Putamen (tissue), 1 donor: Measurements from ENCODE around the gene C6orf132.
A peak's percentile ranks its signal among the peaks of the same experiment; 100 is the strongest.
"Not testable (repeated sequence)": the region's sequence is repeated elsewhere in the genome, so short reads cannot be mapped to it uniquely, and the experiment has no call there.

Experiments used
- DNase-seq: peaks from one replicate; pipeline ENCODE4 v3.0.0-alpha.2; 2016; ENCODE audit warnings: low spot score

C6orf132 gene, protein sequence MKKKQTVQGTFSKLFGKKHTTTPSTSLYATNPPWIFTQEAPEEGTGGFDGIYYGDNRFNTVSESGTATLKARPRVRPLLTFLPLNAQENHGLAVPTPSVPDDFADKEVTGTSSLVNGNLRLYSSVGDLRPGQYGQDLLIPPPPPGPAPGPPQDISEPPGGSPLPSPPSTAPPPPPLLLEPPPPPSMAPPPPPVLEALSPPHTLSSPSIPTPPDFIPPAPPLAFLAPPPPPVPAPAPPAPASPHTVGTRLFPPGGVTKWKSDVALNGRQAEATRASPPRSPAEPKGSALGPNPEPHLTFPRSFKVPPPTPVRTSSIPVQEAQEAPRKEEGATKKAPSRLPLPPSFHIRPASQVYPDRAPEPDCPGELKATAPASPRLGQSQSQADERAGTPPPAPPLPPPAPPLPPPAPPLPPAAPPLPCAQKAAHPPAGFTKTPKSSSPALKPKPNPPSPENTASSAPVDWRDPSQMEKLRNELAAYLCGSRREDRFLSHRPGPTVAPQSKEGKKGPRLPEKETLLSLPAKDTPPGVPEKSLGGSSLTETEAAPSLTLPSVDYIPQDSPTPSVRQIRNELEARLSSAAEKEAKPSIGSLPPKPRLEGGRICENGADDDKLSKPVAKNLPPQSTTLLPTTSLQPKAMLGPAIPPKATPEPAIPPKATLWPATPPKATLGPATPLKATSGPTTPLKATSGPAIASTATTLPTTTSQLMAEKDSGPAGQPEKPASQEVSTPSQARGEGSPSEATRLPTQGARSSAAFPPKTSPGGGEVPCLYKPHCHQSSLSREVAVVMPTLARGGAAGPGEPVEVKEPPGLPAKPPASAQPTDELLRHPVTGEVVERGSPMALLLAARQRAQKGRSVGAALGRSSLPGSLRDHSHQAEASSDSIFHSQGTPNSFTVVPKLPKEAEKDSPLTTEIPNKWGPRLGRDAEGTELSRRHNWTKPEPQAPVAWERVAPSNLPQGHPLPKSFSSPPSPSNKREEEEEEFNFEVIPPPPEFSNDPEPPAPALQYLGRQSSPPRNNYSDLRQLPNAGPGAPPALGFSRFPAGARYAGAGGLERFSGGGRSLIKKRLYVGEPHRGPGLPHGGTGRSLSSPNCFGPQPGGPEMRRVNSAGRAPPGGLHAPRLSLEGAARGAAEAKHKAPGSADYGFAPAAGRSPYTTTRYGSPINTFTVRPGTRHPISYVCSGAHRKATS

DNA sequence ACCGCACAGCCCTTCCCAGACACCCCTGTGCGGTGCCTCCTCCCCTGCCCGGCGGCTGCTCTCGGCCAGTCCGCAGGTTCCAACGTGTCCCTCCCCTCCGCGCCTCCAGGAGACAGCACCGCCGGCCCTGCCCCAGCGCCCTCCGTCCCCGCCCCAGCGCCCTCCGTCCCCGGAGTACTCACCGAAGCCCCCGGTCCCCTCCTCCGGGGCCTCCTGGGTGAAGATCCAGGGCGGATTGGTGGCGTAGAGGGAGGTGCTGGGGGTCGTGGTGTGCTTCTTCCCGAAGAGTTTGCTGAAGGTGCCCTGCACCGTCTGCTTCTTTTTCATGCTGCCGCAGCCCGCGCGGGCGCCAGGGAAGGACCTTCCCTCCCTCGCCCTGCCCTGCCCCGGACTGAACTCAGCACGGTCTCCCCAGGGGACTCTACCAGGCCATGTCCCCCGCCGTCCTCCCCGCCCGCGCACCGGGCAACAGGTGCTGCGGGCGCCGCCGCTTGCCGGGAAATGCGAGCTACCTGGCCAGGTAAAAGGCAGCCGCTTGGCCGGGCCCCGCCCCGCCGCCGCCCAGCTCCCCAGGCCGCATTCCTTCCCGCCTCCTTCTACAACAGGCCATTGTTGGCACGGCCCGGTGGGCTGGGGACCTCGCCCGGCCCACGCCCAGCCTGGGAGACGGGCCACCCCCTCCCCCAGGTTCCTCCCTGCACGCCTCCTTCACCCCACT is at the start of gene C6orf132:
C6orf132 (minus strand) TSS at position 503 of the 718 bp plus-strand sequence; CDS start at position 327, 176 bp downstream.
- DNase-seq, result no peak

DNA sequence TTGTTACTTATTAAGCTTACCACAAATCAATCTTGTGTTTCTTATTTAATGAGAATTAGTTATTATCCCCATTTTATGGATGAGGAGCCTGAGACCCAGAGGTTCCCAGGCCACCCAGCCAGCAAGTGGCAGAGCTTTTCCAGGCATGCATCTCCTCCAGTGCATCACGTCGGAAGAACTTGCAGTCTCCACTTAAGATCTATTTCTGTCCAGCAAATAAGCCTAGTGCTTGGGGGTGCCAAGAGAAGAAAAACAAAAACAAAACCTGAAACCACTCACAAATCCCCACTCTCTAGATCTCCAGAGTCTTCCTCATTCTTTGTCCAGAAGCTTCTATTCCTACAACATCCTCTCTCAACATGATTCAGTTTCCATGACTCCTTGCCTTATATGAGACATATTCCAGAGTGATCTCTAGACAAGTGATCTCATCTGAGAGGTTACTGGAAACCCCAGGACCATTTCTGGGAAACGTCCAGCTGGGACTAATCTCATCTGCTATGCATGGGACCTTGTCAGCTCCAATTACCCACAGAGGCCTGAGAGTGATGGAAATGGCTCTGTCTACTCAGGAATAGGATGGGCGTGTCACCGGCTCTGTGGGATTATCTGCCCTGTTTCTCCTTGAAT is 48.2 kb upstream of the C6orf132 start:
- DNase-seq, result no peak

DNA sequence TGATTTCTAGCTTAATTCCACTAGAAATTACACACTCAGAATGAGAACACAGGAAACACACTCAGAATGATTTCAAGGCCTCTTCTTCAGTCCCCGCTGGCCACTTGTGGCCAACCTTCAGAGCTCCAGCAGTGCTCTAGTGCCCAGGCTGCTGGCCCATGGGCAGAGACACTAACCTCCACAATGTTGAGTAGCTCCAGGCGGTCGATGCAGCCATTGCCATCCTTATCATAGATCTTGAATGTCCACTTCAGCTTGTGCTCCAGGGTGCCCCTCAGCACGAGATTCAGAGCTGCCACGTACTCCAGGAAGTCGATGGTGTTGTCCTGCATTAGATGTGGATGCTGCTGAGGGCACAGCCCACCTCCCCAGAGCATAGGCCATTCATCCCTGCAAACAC is 46.0 kb upstream of the C6orf132 start:
- DNase-seq, result no peak

DNA sequence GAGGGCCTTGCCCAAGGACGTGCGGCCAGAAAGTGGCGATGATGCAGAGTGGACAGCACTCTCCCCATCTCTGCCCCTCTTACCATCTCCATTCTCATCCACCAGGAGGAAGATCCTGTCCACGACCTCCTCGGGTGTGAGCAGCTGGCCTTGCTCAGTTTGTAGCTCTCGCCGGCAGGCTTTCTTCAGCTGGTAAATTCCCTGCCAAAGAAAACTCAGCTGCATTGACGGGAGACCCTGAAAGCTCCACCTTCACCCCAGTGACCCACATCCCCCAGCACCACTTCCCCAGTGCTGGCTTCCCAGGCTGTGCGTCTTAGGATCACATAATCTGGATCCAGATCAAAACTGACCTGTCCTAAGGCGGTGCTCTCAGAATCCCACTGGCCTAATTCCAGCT is 43.2 kb upstream of the C6orf132 start:
- no peak for DNase-seq

DNA sequence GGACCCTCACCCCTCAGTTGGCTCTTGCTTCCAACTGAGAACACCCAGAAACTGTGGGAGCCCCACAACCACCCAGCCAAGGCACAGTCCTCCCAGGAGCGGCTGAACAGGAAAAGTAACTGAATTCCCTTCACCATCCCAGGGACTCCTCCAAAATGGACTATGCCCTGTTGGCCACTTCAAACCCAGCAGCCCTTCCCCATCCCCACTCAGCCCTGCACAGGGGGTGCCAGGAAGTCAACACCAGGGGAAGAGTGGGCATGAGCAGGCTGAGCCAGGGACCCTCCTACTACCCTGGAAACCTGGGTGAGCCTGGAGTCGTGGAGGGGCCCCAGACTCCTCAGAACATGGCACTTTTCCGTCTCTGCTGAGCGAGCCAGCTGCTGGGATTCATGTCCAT is 42.1 kb upstream of the C6orf132 start:
- no peak for DNase-seq

DNA sequence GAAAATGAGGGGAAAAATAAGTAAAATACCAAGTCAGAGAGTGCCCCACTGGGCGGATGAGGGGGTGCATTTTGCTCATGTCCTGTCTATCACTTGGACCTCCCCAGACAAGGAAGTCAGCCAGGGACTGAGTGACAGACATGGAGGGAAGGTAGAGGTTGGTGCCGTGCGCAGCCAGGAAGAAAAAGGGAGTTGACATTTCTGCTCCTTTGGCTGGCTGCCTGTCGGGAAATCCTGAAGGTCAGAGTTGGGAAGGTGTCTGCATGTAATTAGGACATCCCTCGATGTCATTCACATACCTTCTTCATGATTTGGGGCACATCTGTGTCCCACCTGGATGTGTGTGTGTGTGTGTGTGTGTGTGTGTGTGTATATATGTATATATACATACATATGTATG is 39.7 kb upstream of the C6orf132 start:
- no peak for DNase-seq

DNA sequence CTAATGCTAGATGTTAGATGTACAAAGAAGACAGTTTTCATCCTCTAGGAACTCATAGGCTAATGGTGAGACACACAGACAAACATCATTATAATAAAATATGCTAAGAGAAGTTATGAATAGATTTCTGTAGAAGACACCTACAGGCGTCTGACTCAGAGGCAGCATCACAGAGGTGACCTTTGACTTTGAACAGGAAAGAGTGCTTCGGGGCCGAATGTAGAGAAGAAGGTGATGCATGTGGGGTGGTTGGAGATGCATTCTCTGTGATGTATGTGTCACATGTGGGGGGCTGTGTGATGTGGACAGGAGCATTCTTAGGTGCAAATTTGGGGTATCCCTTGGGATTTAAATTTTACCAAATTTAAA is 37.5 kb upstream of the C6orf132 start:
- DNase-seq, result no peak

DNA sequence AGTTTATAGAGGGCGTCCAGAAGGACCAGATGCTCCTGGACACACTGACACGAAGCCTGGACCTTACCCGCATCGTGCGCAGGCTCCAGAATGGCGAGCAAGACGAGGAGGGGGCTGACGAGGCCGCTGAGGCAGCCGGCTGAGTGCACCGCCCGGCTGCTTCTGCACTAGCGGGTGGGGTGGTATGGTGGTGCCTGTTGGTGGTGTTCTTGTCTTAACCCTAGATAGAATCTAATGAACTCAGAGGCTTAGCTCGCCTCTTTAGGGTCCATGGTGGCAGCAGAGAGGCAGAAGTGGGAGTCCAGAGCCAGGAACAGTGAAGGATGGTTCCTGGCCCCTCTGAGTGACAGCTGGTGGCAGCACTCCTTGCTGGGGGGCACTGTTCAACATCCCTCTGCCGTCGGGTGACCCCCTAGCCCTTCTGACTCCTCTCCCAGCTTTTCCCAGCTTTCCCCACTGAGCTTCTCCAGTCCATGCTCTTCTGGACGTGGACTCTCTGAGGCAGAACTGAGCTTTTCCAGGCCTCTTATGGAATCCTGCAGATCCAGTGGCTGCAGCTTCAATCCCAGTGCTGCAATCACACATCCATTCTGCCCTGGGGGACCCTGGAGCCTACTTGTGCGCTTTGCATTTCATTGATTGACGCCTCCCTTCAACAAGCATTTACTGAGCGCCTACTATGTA is 37.0 kb upstream of the C6orf132 start:
- no peak for DNase-seq

DNA sequence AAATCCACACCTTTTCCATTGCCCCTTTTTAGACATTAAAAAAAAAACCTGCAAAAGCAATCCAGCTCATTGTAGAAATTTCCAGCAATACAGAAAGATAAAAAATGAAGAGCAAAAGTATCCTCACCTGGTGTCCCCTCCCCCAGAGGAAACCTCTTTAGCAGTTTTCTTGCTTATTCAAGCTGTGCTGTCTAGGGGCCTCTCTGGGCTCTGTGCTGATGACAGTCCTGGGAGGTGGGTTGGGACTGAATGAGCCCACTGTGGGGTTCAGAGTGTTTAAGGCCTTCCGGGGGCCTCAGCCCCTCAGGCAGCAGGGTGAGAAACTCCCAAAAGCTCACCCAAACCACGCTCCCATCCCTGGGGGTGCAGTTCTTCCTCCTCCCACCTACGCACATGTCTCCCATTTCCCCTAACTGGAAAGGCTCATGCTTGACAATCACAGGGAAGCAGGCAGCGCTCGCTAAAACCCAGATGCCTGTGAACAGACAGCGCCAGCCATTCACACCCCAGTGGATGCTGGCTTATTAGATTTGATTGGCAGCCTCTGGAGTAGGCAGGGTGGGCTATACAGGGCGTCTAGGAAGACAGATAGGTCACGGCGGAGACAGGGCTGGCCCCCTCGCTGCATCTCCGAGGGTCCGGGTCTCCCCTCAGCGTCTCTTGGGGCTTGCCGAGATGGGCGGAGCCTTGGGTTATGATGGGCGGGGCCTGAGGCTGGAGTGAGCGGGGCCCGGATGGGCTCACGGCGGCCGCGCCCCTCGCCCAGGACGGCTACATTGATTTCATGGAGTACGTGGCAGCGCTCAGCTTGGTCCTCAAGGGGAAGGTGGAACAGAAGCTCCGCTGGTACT is 35.3 kb upstream of the C6orf132 start:
- peak; percentile 17 for DNase-seq

DNA sequence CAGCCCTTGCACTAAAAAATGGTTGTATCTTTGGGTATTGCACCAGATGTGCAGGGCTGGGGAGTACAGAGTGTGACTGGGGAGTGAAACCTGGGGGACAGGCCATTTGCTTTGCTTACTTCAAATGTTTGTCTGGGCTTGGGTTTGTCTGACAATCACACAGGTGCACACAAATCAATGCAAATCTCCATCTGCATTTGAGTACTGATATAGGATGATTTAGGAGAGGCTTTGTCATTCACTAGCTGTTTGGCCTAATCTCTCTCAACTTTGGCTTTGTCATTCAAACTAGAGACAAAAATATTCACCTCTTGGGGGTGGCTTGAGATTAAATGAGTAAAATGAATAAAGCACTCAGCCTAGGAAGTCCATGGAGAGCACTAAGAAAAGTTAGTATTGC is 34.6 kb upstream of the C6orf132 start:
- DNase-seq, result no peak

DNA sequence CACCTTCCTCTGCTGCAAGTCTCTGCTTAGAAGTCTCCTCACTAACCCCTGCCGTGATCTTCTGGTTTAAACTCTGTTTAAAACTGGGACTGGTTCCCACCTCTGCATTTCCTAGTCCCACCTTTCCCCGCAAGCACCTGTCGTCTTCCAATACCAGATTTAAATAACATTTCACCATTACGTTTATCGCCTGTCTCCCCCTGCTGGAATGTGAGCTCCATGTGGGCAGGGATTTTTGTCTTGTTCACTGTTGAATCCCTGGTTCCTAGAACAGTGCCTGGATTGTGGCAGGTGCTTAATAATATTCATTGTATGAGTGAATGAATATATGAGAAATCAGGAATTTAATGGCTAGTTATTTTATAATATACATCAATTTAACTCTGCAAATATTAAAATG is 33.4 kb upstream of the C6orf132 start:
- DNase-seq, result no peak

DNA sequence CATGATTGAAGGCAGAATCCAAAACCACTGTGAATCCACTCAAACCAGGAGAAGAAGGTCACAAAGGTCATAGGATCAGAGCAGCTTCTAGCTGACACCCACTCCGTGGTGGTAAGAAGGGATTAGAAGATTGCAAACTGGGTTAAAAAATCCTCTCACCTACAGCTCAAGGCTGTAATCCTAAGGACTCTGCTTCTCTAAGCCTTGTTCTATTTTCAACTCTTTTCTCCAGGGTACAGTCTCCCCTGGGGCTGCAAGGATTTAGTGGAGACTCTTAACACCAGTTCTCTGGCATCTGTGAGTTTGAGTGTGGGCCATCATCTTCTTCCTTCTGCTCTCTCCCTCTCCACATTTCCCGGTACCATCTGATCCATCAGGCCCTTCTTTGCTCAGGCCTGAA is 30.7 kb upstream of the C6orf132 start, which contains the start of gene GUCA1A:
GUCA1A (plus strand) TSS at position 264 of the 400 bp plus-strand sequence. CDS start 250 bp downstream, outside the sequence.
- no peak for DNase-seq

DNA sequence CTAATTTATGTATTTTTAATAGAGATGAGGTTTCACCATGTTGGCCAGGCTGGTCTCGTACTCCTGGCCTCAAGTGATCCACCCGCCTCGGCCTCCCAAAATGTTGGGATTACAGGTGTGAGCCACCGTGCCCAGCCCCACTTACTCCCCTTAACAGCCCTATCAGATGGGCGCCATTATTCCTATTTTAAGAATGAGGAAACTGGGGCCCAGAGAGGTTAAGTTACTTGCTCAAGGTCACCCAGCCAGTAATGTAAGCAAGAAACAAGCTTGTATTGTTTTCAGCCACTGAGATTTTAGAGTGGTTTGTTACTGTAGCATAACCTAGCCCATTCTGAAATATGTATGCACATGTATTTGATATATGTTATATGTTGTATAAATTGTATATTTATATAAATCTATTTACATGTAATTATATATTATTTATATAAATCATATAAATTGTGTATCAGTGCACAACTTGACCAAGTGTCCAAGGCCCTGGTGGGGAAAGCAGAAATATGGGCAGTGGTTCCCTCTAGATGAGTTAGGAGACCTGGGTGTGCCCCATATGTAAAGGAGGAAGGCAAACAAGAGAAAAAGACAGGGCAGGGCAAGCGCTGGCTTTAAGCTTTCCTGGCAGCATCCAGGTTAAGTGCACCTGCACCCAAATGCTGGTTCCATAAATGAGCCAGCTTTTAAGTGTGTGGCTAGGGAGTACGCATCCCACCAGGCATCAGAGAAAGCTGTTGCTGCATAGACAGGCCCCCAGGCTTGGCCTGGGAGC is 29.6 kb upstream of the C6orf132 start:
- DNase-seq, result no peak

DNA sequence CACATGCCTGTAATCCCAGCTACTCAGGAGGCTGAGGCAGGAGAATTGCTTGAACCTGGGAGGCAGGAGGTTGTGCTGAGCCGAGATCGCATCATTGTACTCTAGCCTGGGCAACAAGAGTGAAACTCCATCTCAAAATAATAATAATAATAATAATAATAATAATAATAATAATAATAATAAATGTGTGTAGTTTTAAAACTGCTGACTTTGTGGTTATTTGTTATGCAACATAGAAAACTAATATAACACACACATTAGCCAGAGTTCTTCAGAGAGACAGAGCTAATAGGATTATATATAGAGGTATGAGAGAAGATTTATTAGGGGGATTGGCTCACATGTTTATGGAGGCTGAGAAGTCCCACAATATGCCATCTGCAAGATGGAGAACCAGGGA is 27.4 kb upstream of the C6orf132 start:
- not testable (repeated sequence) for DNase-seq

DNA sequence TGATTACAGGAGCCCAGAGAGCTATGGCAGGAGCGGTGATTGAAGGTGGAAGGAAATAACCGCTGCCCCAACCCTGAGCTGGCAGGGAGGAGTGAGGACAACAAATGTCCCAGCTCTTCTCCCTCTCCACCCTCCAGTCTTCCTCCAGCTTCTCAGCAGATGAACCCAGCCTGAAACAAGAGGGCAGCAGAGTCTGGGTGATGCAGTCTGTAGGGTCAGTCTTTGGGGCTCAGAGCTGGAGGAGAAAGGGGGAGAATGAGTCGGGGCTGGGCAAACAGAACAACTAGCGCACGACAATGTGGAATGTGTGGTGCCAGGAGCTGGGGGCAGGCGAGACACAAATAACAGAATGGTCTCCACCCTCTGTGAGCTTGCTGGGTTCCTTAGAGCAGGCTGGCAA is 26.2 kb upstream of the C6orf132 start:
- DNase-seq, result no peak

DNA sequence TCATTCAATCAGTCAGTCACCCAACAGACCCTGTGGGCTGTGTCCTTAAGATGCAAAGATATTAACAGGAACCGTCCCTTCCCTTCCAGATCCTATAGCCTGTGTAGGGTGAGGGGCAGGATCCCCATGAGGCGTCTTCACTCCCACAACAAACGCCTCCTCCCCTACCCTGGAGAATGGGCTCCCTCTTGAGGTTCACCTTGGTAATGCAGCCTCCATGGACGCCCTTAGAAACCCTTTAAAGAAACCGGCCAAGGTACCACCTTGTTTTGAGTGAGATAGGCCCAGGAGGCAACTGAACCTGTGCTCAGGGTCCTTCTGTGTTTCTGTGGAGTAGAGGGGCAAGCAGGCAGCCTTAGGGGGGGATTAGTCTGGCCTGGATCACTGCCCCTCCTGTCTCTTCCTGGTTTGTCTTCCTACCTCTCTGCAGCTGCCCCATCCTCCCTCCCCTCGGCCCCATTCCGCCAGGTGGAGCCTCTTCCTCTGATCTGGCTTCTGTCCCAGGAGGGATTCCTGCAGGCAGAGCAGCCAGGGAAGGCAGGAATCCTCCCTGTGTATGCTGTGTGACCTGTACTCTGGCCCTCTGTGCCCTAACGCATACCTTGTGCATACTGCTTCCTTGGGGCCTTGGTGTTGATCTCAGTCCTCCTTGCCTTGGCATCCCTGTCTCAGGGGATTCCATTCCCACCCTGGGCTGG is 24.2 kb upstream of the C6orf132 start:
- peak; percentile 50 for DNase-seq

DNA sequence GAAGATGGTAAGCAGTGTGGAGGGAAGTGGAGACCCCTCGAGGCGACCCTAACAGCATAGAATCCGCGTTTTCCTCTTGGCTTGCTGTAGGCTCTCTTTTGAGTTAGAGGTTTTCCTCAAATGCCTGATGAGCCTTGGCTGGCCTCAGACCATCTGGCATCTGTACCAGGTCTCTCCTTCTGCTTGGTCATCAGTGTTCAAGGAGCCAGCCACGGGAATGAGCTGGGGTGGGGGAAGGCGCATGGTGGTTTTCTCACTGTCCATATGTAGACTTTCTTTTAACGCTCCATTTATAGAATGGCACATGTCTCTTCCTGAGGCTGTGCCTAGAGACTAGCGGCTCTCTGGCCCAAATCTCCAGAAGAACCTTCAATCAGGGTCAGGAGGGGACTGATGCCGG is 22.6 kb upstream of the C6orf132 start:
- no peak for DNase-seq

DNA sequence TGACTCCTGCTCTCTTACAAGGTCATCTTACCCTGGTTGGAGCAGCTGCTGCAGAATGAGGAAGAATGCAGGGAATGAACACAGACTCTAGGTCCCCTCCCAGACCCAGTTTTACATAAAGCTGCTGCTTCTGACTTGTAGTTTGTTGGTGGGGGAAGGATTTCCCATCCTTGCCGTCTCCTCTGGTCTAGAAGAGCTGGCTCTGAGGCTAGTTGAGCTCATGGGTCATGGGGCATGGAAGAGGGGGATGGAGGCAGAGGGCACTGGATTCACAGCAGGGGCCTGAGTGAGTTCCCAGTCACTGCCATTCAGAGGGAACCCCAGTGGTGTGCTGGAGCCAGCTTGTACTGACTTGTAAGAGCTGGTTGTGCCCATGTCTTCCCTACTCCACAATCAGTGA is 21.6 kb upstream of the C6orf132 start:
- DNase-seq, result no peak
